NCI-H1417 treated with DMSO at 0.1 percent for 48 hours (cell line): ENCODE results near the gene CDAN1.
"Not testable (repeated sequence)": the region's sequence is repeated elsewhere in the genome, so short reads cannot be mapped to it uniquely, and the experiment has no call there.

Source experiments
- DNase-seq: peaks from one replicate; lab custom pipeline; 2025; lab: John Stamatoyannopoulos, UW

CDAN1 gene

DNA sequence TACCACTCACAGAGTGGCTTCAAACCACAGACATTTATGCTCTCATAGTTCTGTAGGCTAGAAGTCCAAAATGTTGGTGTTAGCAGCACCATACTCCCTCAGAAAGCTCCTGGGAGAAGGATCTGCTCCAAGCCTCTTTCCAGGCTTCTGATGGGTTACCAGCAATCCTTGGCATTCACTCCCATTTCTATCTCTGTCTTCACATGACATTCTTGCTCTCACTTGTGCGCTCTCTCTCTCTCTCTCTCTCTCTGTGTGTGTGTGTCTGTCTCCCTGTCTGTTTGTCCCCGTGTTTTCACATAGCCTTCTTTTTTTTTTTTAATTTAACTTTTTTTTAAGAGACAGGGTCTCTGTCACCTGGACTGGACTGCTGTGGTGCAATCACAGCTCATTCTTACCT, 26.3 kb downstream of the CDAN1 start:
- DNase-seq = no peak

DNA sequence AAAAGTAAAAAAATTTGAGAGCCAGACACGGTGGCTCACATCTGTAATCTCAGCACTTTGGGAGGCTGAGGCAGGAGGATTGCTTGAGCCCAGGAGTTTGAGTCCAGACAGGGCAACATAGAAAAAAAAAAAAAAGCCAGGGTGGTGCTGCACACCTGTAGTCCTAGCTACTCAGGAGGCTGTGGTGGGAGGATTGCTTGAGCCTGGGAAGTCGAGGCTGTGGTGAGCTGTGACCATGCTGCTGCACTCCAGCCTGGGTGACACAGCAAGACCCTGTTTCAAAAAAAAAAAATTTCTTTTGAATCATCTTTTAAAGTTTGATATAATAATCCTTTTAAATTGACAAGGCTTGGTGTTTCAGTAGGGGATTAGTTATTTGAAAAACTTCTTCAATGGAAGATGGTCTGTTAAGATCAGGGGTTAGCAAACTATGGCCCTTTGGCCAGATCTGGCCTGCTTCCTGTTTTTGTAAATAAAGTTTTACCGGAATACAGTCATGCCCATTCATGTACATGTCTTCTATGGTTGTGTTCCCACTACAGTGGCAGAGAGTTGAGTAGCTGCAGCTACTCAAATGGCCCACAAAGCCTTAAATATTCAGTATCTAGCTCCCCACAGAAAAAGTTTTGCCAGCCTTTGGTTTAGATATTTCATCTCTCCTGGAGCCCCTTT, 28.9 kb downstream of the CDAN1 start:
- no peak for DNase-seq

- DNase-seq = no peak
Measured at GRCh38 chr15:42707068-42707467, 29.9 kb downstream of the CDAN1 start.

- no peak for DNase-seq
Measured at GRCh38 chr15:42705336-42705735, 31.6 kb downstream of the CDAN1 start.

GRCh38 chr15:42704492-42704926, 32.4 kb downstream of the CDAN1 start:
- DNase-seq = no peak

GRCh38 chr15:42696626-42697025, 40.3 kb downstream of the CDAN1 start:
- DNase-seq = no peak

DNA sequence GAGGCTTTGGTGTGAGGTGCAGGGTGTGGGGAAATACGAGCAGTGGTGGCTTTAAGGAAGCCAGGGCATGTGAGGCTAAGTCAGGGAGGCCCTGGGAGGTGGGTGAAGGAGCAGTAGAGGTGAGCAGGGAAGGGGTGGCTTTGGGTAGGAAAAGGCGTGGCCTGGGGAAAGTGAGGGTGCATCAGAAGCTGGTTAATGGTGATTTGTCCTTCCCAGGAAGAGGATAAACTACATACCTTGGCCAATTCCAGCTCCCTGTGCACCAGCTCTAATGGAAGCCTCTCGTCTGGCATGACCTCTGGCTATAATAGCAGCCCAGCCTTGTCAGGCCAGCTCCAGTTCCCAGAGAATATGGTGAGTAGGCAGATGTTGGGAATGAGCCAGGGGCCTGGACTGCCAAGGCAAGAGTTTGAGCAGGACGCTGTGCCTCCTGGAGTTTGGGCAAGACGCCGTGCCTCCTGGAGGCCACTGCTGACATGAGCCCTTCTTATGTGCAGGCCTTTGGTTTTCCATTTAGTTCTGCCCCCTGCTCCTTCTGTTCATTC, 41.3 kb downstream of the CDAN1 start:
- DNase-seq = no peak

DNA sequence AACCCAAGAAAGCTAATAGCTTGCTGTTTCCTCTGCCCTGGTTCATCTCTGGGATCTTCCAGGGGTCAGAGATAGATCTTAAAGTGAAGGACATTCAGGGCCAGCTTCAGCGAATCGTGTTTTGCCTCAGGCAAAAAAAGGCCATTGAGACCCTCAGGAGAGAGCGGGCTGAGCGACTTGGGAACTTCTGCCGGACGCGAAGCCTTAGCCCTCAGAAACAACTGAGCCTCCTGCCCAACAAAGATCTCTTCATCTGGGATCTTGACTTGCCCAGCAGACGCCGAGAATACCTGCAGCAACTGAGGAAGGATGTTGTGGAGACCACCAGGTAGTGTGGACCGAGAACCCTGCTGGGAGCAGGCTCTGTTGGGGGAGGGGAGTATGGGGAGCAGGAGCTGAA, 42.5 kb downstream of the CDAN1 start:
- DNase-seq = no peak

GRCh38 chr15:42693942-42694341, 43.0 kb downstream of the CDAN1 start:
- no peak for DNase-seq

GRCh38 chr15:42693496-42693895, 43.4 kb downstream of the CDAN1 start:
- no peak for DNase-seq

GRCh38 chr15:42692997-42693396, 43.9 kb downstream of the CDAN1 start:
- no peak for DNase-seq

DNA sequence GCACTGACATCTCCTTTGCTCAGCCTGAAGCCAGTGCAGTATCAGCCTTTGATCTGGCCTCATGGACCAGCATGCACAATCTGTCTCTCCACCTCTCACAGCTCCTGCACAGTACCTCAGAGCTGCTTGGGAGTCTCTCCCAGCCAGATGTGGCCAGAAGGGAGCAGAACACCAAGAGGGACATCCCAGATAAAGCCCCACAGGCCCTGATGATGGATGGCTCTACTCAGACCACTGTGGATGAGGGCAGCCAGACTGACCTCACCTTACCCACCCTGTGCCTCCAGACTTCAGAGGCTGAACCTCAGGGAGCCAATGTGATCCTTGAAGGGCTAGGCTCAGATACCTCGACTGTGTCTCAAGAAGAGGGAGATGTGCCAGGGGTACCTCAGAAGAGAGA, 44.4 kb downstream of the CDAN1 start:
- DNase-seq = no peak

- DNase-seq = no peak
Measured at GRCh38 chr15:42691770-42692169, 45.2 kb downstream of the CDAN1 start.

DNA sequence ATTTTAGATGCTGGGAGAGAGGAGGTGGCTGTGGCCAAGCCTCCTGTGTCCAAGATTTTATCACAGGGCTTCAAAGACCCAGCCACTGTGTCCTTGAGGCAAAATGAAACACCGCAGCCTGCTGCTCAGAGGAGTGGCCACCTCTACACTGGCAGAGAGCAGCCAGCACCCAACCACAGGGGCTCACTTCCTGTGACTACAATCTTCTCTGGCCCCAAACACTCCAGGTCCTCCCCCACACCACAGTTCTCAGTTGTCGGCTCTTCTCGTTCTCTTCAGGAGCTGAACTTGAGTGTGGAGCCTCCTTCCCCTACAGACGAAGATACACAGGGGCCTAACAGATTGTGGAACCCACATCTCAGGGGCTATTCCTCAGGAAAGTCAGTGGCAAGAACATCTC, 45.6 kb downstream of the CDAN1 start:
- no peak for DNase-seq

- no peak for DNase-seq
Measured at GRCh38 chr15:42688301-42688700, 48.6 kb downstream of the CDAN1 start.

DNA sequence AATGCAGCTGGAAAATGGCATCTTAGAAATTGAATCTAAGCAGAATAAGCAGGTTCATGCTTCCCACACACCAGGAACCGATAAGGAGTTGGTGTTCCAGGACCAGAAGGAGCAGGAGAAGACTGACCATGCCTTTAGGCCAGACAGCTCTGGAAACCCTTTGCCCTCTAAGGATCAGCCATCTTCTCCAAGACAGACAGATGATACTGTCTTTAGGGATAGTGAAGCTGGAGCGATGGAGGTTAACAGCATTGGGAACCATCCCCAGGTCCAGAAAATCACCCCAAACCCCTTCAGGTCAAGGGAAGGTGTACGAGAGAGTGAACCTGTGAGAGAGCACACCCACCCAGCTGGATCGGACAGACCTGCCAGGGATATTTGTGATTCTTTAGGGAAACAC, 49.2 kb downstream of the CDAN1 start:
- no peak for DNase-seq

DNA sequence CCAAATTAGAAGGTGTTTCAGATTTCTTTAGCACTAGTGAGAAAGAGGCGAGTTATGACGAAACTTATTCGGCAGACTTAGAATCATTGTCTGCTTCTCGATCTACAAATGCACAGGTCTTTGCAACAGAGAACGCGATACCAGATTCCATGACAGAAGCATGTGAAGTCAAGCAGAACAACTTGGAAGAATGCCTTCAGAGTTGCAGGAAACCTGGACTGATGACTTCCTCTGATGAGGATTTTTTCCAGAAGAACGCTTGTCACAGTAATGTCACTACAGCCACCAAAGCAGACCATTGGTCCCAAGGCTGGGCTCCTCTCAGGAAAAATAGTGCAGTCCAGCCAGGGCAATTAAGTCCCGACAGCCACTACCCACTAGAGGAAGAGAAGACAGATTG, 50.6 kb downstream of the CDAN1 start:
- DNase-seq = no peak

- no peak for DNase-seq
Measured at GRCh38 chr15:42681119-42681518, 55.8 kb downstream of the CDAN1 start.

GRCh38 chr15:42680142-42680482, 56.8 kb downstream of the CDAN1 start:
- not testable (repeated sequence) for DNase-seq

GRCh38 chr15:42679285-42680141, 57.4 kb downstream of the CDAN1 start:
- no peak for DNase-seq

DNA sequence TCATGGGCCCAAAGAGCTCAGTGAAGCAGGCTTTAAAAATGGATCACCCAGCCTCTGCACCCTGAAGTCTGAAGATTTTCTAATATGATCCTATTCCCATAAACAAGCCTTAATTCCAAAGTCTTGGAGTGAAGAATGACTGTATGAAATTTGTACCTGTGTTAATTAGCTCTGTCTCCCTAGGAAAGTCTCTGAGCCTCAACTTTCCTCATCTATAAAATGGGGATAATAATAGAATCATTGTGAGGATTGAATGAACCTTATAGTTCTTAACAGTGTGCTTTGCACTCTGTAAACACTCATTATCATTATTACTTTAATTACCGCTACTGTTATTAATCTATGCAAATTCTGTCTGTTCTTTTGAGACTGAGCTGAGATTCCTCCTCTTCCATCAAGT, 61.9 kb downstream of the CDAN1 start:
- no peak for DNase-seq

- DNase-seq = no peak
Measured at GRCh38 chr15:42674472-42674871, 62.5 kb downstream of the CDAN1 start.
